GM19463 (cell line): ENCODE measurements around the gene ALPI.
"Not testable (repeated sequence)": the region's sequence is repeated elsewhere in the genome, so short reads cannot be mapped to it uniquely, and the experiment has no call there.

Experiments
- ATAC-seq: cut with Tn5 transposase; IDR thresholded peaks from one replicate; pipeline ENCODE4 v1.9.1; 2021; ENCODE audit warnings: mild to moderate bottlenecking, moderate library complexity; ENCODE audit not compliant: unreplicated experiment

ALPI gene

DNA sequence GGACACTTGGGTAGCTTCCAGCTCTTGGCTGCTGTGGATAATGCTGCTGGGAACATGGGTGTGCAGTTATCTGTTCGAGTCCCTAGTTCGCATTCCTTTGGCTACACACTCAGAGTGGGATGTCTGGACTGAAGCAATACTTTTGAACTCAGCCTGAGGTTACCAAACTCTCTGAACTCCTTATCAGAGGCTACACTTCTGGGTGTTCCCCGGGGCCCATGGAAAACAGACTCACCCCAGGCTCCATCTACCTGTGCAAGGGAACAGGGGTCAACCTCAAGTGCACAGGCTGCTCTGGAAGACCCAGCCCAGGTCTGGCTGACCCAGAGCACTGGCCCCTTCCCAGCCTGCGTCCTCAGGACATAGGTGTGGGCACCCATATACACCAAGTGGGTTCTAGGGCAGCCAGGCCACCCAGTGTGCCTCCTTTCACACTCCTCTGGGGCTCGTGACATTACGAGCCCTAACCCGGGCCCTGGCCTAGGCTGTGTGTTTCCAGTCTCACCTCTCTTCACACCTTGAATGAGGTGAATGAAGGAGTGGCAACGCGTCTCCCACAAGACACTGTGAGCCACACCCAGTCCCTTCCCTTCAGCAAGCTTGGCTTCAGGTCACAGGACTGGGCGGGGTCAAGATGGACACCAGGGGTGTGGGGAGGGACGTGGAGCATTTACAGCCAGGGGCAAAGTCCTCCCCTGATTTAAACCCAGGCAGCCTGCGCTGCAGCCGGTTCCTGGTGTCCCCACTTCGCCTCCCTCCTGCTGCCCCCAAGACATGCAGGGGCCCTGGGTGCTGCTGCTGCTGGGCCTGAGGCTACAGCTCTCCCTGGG is at the start of gene ALPI:
TSS of gene ALPI (plus strand) at position 728 of the 830 bp plus-strand sequence. CDS start at position 775, 47 bp downstream.
- no peak for ATAC-seq

DNA sequence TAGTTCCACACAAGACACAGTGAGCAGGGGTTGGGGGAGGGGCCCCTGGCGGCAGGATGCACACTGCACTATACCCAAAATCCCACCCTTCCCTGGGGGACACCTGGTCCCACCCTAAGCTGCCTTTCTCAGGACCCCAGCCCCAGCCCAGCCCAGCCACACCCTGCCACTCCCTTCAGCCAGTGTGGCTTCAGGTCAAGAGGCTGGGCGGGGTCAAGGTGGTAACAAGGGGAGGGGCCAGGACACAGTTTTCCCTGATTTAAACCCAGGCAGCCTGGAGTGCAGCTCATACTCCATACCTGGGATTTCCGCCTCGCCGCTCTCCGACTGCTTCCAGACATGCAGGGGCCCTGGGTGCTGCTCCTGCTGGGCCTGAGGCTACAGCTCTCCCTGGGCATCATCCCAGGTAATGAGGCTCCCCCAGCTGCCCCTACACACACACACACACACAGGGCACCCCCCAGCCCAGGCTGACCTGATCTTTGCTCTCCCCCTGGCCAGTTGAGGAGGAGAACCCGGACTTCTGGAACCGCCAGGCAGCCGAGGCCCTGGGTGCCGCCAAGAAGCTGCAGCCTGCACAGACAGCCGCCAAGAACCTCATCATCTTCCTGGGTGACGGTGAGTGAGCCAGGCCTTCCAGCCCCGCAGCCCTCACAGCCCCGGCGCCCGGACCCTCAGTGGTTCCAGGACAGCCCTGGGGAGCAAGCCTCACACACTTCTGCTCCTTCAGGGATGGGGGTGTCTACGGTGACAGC is 49.2 kb upstream of the ALPI start, which contains the start of gene ALPG:
TSS of gene ALPG (plus strand) at position 289 of the 755 bp plus-strand sequence. CDS start at position 340, 51 bp downstream.
- no peak for ATAC-seq

DNA sequence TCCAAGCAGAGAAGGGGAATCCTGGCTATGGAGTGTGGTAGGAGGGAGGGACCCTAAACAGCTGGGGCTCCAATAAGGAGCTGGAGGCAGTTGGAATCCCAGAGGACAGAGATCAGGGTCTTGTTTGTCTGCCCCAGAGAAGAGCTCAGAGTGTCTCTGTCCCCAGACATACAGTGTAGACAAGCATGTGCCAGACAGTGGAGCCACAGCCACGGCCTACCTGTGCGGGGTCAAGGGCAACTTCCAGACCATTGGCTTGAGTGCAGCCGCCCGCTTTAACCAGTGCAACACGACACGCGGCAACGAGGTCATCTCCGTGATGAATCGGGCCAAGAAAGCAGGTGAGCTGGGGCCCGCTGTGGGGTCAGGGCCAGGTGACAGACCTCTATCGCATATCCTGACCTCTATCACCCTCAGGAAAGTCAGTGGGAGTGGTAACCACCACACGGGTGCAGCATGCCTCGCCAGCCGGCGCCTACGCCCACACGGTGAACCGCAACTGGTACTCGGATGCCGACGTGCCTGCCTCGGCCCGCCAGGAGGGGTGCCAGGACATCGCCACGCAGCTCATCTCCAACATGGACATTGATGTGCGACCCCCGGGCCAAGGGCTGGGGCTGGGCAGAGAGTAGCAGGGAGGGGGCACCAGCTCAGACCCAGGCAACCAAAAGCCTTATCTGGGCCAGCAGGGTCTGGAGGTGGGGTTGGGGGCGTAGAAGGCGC is 48.4 kb upstream of the ALPI start:
- ATAC-seq, result not testable (repeated sequence)

DNA sequence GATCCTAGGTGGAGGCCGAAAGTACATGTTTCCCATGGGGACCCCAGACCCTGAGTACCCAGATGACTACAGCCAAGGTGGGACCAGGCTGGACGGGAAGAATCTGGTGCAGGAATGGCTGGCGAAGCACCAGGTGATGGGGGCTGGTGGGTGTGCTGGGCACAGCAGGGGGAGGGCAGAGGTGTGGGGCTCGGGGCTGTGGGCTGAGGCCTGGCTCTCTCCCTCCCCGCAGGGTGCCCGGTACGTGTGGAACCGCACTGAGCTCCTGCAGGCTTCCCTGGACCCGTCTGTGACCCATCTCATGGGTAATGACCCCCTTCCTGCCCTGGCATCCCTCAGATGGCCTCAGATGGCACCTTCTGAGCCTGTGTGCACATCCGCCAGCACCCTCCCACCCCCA is 47.7 kb upstream of the ALPI start:
- ATAC-seq, result not testable (repeated sequence)

DNA sequence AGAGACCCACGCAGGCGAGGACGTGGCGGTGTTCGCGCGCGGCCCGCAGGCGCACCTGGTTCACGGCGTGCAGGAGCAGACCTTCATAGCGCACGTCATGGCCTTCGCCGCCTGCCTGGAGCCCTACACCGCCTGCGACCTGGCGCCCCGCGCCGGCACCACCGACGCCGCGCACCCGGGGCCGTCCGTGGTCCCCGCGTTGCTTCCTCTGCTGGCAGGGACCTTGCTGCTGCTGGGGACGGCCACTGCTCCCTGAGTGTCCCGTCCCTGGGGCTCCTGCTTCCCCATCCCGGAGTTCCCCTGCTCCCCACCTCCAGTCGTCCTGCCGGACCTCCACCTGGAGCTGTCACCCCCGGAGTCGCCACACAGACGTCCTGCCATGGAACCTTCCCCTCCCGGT is 46.3 kb upstream of the ALPI start:
- ATAC-seq, result not testable (repeated sequence)

DNA sequence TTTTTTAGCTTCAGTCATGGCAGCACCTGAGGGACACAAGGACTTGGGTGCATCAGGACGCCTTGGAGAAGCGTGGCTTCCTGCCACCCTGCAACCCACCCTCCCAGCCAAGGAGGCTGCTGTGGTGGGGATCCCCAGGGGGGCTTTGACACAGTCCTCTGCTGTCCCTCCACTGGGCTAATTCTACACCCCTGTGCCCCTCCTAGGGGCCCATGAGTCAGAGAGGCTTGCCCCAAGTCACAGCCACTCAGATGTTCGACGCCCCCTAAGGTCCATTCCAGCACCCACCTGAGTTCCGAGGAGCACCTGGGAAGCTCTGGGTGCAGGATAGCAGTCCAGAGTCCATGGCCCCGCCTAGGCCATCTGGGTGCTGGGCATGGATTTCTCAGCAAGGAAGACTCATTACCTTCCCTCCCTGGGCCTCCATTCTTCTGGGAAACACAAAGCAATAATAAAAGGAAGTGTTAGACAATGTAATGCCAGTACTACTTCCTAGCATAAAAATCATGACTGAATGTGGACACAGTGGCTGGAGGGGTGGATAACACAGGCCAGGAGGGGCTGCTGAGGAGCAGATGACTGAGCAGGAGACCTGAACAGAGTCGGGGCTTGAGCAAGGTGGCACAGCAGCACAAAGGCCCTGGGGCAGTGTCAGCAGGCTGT is 45.6 kb upstream of the ALPI start:
- ATAC-seq, result no peak

DNA sequence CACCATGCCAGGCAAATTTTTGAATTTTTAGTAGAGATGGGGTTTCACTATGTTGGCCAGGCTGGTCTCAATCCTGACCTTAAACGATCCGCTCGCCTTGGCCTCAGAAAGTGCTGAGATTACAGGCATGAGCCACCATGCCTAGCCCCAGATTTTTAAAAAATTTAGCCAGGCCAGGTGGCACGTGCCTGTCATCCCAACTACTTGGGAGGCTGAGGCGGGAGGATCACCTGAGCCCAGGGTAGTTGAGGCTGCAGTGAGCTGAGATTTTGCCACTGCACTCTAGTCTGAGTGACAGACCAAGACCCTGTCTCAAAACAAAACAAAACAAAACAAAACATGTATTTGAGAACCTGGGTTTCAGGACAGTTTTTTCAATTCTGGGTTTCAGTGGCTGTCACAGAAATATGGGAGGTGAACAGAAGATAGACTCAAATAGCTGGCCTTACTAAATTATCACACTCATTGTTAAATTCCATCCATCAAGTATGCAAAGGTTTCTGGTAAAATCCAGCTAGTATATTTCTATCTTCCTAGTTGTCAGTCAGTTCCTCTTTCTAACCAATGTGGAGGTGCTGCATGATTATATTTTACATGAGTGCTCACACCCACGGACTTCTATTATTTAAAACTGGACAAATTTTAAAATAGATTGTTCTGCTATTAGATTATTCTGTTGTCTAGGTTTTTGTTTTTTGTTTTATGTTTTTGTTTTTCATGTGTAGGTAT is 43.9 kb upstream of the ALPI start:
- ATAC-seq, result no peak

DNA sequence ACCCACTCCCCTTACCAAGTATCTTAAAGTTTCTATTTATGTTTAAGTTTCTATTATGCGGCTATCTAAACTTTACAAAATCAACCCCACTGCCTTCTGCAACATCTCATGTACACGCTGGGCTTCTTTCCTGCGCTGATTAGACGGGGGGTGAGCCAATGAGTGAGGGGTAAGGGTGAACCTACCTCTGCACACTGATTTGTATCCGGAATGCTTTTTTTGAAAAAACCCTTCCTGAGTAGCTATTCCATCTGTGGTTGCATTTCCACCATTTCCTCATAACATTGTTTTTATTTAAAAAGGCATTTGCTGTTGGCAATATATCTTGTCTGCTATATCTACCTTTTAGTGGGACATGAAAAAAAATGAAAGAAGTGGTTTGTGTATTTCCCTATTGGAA is 43.0 kb upstream of the ALPI start:
- no peak for ATAC-seq

DNA sequence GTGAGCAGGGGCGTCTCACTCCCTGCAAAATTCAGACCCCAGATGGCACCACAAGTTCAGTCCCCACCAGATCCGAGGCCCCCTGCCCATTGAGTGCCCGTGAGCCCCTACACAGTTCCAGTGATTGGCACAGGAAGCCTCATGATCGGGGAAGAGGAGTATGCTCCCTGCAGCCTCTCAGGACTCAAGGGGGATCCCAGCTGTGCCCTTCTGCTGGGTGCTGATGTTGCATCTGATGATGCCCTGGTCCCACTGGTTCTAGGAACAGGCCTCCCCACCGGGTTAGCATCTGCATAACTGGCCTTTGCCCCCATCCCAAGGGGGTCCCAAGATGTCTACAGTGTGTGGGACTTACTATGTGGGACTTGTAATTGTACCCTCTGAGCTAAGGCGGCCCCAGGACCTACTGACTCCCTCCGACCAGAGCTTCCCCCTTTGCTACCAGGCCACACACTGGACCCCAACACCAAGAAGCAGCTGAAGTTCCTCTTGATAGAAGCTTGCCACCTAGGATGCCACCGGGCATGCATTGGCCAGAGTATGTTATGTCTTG is 40.7 kb upstream of the ALPI start:
- ATAC-seq, result no peak

DNA sequence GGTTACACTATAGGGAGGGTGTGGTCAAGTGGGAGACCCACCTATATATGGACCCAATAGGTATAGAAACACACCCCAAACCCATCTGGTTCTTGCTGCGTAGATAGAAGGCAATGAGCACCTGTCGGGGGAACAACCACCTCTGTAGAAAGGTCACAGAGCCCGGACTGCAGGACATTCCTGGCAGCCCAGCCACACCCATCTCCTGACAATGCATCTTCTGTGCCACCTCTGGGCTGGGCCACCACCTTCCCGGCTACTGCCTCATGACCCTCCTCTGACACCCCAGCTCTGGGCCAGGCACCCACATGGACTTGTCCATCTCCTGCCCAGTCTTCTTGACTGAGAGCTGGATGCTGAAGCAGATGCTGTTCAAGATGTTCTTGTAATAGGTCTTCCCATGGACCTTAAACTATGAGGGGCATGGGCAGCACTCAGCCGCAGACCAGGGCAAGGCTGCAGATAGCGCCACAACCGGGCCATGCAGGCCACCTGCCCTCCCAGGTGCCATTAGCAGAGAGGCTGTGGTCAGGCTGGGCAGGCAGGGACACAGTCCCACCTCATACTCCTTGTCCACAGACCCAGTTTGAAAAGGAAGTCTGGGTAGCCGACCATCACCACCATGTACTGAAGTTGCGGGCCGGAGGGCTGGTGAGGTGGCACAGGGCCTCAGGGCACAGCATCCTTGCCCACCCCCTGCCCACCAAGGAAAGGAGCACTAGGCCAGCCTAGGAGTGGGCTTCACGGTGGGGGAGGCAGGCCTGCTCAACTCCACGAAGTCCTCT is 40.0 kb upstream of the ALPI start:
- ATAC-seq, result no peak

DNA sequence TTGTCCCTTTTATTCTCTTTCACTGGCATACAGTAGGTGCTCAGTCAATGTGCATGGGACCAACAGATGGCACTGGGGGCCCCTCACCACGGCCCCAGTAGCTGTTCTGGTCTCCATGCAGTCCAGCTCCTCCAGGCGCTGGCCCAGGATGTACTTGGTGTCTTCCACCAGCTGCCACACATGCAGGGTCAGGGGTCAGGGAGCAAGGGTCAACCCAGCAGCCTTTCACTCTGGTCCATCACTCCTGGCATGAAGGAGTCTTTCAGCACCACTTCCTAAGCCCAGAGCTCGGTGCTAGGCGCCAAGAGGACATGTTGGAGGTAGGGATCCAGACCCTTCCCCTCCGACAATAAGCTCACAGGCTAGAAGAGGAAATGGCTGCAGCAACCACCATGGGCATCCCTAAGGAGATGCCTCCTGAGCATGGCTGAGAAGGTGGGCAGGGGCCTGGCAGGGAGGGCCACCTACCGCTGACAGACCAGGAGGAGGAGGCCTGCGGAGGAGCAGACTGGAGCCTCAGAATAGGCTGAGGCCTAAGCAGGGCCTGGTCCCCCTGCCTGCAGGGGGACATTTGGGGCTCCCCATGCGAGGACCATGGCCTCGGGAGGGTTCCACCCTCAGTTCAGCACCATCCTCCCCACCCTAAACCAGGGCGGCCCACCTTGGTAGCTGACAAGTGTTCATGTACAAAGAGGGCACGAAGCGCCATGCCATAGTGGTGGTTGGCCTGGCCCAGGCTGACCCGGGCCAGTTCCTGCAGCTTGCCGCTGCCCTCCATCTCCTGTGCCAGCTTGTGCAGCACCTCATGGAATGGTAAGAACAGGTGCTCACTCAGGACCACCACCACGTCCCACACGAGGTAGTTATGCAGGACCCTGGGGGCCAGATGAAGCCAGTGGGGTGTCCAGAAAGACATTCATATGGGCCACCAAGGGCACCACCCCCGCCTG is 39.2 kb upstream of the ALPI start:
- no peak for ATAC-seq

DNA sequence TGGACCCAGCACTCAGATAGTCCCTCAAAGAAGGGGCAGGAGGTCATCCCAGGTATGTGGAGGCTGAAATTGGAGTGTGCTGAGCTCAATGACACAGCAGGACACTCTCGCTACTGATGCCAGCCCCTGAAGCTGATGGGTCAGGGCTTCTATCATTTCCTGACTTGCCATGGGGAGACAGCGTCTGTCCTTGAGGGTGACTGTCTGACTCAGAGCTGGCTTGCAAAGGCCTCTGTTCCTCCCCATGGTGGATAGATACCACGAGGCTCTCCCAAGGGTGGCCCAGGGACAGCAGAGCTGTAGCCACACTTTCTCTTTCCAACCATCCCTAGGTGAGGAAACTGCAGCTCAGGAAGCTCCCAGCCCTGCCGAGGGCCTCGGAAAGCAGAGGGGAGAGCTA is 38.5 kb upstream of the ALPI start:
- ATAC-seq, result no peak

DNA sequence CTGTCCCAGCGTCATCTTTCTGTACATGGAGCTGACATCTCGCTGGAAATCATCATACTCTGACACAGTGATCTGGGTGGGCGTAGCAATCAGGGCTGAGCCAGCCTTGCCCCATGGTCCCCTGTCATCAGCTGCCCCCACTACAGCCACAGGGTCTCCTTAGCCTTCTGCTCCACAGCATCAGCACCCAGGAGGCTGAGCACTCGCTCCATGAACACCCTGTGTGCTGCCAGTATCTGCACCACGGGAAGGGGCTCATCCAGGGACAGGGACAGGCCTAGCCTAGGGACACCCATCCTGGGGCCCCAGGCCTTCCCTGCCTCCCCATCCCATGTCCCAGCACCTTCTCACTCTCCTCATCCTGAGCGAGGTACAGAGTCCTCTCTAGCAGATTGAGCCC is 37.9 kb upstream of the ALPI start:
- ATAC-seq, result no peak

DNA sequence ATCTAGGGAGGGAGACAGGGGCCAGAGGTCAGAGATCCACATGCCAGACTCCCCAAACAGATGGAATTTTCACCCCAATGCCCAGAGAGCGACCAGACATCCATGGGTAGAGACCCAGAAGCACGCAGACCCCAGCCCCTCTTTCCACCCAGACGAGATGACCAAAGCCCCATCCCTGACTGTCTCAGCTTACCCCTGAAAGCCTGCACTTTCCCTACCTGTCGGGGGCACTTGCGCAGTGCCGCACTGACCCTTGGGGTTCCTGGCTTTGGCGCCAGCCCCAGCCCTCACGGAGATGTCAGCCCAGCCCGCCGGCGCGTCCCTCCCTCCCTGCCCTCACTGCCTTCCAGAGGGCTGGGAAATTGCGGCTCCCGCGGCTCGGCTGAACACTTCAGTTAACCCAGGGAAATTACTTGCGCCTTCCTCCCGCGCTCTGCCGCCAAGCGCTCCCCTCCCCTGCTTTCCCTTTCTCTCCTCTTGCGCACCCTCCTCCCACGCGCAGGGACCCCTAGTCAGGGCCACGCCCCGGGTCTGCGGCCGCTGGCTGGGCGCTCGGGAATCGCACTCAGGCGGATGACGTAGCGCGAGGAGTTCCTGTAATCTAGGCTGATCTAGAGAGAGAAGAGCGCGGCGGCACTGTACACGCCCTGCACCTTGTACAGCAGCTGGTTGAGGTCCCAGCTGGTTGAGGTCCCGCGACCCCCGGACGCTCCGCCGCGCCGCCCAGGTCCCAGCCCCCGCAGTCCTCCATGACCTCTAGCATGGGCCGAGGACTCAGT is 37.3 kb upstream of the ALPI start:
- ATAC-seq, result no peak

DNA sequence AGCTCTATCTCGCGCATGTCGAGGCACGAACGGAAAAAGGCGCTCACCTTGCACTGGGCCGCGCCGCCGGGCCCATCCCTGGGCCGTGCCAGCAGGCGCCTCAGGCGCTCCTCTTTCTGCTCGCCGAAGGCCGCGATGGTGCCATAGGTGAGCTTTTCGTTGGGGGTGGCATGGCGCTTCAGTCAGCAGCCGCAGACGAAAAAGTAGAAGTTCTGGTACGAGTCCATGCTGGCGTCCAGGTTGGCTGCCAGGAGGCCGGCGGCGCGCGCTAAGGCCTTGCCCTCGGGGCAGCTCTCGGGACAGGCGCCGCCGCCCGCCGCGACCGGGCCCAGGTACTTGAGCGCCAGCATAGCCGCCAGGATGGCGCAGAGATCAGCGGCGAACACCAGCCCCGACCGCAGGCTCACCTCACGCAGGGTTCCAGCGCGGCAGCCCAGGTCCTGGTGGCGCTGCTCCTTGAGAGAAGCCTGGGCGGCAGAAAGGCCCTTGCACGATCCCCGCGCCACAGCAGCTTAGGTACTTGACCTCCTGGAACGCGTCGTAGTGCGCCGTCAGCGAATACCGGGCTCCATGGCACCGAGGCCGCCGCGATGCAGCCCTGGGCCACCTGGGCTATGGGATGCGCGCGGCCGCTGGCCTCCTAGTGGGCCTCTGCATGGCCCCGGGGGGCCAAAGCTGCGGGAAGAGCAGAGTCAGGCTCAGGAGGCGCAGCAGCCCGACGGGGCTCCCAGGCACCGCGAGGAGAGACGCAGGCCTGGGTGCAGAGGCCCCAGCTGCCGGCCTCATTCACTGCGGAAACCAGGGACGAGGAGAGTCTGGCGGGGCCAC is 36.5 kb upstream of the ALPI start:
- ATAC-seq, result no peak

DNA sequence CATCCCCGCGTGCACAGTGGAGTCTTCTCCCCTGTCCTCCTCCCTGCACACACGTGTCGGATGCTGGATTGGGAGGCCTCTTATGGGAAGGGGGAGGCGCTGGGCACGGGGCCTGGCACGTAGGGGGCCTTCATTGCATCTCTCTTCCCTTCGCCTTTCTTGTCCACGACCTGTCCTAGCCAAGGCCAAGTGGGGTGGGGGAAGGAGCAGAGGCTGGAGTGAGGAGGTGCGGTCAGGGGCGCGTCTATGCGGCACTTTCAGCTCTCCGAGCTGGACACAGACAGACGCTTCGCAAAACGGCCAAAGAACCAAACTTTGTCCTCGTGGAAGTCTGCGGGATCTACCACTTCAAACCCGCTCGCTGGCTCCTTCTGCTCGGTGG is 35.9 kb upstream of the ALPI start:
- no peak for ATAC-seq
